WTC11 (cell line): ENCODE results near the gene KRT4.

Experiments
- CTCF ChIP-seq: fragments of 200-600 bp; IDR thresholded peaks from 2 replicates; pipeline ENCODE4 v1.8.0; 2022; ENCODE audit warnings: antibody characterized with exemption
- ESRRA ChIP-seq: sonication (generic); formaldehyde crosslinking; IDR thresholded peaks from 2 replicates; pipeline ENCODE4 v1.8.1; 2022; ENCODE audit warnings: mild to moderate bottlenecking, missing genetic modification reagents, borderline replicate concordance
- MAX ChIP-seq: sonication (generic); formaldehyde crosslinking; IDR thresholded peaks from 2 replicates; pipeline ENCODE4 v1.8.0; 2022; ENCODE audit warnings: mild to moderate bottlenecking, missing genetic modification reagents
- NR3C1 ChIP-seq: sonication (generic); formaldehyde crosslinking; conservative IDR thresholded peaks from 2 replicates; pipeline ENCODE4 v1.8.1; 2023; ENCODE audit warnings: low read depth, mild to moderate bottlenecking, missing genetic modification reagents
- ZNF423 ChIP-seq: fragments of 250-450 bp; sonication (Bioruptor Pico); IDR thresholded peaks from 2 replicates; pipeline ENCODE4 v2.1.2; 2022; ENCODE audit warnings: mild to moderate bottlenecking, moderate library complexity

DNA sequence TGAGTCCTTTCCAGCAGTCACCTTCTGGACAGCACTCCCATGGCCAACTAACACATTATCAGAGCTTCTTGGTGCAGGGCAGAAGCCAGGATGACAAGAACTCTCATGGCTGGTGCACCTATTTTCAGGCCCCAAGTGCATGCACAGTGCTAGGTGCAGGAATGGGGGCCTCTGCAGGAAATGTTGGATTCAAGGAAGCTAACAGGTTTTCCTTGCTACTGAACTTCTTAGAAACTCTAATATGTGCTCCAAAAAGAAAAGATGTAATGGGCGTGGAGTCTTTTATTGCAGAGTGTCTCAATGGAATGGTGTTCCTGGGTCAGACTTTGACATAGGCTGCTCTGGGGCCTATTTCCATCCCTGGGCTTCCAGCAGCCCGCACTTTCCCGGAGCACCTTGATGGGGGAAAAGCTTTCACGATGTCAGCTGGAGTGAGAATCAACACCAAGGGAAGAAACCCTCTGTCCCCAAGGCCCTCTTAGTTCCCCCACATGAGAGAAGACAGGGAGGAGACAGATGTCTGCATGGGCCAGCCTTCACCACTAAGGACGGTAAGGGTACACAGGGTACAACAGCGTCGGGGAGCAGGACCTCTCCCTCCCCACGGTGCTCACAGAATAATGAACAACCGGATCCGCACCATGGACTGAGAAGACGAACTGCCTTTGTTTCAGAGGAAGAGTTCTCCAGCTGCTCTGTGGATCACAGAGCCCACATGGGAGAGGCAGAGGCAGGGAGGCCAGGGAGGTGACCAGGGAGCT lies 24.9 kb downstream of the KRT4 start:
- no peak for TF ChIP-seq CTCF
- no peak for TF ChIP-seq ZNF423 (CRISPR knock-in tag)
- no peak for TF ChIP-seq MAX (CRISPR knock-in tag)
- TF ChIP-seq ESRRA (CRISPR knock-in tag): no peak
- TF ChIP-seq NR3C1: no peak
